Osteoblast (primary cell): Measurements from ENCODE around the gene FOXD2. TPM values are rescaled to one million over a fixed set of nuclear protein-coding genes. Genes with fewer than 3 reads are reported as not detected.

ENCODE experiments used
- DNase-seq: peaks from one replicate; pipeline ENCODE4 v3.0.0; 2011; ENCODE audit warnings: low spot score, mixed read lengths; ENCODE audit not compliant: insufficient read length; ENCODE audit errors: missing footprints
- H2AFZ ChIP-seq: 2 replicates; pipeline ENCODE4 v1.6.0; 2011; ENCODE audit warnings: mild to moderate bottlenecking, low read length
- H3K27ac ChIP-seq: 2 replicates; pipeline ENCODE4 v1.5.1; 2011; ENCODE audit warnings: mild to moderate bottlenecking, low read depth, low read length, moderate library complexity
- H3K27me3 ChIP-seq: 2 replicates; pipeline ENCODE4 v1.6.0; 2012; ENCODE audit warnings: mild to moderate bottlenecking, control low read depth, inconsistent platforms, low read length, moderate library complexity; ENCODE audit not compliant: insufficient read depth
- H3K36me3 ChIP-seq: 2 replicates; pipeline ENCODE4 v1.5.1; 2011; ENCODE audit warnings: mild to moderate bottlenecking, low read length, control low read depth, moderate library complexity; ENCODE audit not compliant: insufficient read depth
- H3K4me1 ChIP-seq: 2 replicates; pipeline ENCODE4 v1.5.1; 2011; ENCODE audit warnings: mild to moderate bottlenecking, low read length, control low read depth, moderate library complexity; ENCODE audit not compliant: insufficient read depth
- H3K4me2 ChIP-seq: 2 replicates; pipeline ENCODE4 v1.6.0; 2011; ENCODE audit warnings: mild to moderate bottlenecking, low read length; ENCODE audit not compliant: insufficient read depth
- H3K4me3 ChIP-seq: fragments of 200-600 bp; sonication (generic); 3 replicates; pipeline ENCODE4 v1.5.1; 2012; ENCODE audit warnings: mild to moderate bottlenecking, low read length, inconsistent platforms; ENCODE audit not compliant: insufficient read depth
- H3K79me2 ChIP-seq: 2 replicates; pipeline ENCODE4 v1.6.0; 2012; ENCODE audit warnings: mild to moderate bottlenecking, low read length, control low read depth, inconsistent platforms; ENCODE audit not compliant: insufficient read depth
- H3K9me3 ChIP-seq: 2 replicates; pipeline ENCODE4 v1.5.1; 2011; ENCODE audit warnings: low read depth, low read length, control low read depth
- H4K20me1 ChIP-seq: 2 replicates; pipeline ENCODE4 v1.6.0; 2012; ENCODE audit warnings: mild to moderate bottlenecking, low read length, control low read depth; ENCODE audit not compliant: insufficient read depth
- total RNA-seq: library from RNA; depleted of rRNA; stranded (reverse); fragments of >200 nt; gene quantifications from 2 replicates; pipeline ENCODE4 v1.2.3, GENCODE V29; 2012
- TF ChIP-seq, protein P1 (sequence below): IDR thresholded peaks from 2 replicates; pipeline ENCODE4 v1.5.1; 2011; ENCODE audit warnings: mild to moderate bottlenecking, low read depth, low read length, moderate library complexity; ENCODE audit errors: extremely low read depth

Gene FOXD2
- total RNA-seq, 1 donor = 0.72 TPM

DNA sequence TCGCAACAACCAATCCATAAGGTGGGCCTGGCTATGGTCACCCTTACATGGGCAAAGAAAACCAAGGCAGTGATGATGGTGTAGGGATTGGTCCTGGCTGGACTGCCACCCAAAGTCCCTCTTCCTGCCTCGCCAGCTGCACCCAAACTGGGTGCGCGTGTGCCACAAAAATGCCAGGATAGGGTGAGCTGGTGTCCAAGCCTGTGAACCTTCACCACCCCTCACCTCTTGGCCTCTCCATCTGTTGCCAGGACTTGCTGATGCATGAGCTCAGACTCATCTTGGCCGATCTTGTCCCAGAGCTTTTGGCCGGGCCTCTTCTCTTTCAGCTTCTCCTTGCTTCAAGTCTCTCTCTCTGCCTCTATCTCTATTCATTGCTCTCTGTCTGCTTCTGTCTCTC, 41.8 kb downstream of the FOXD2 start:
- Histone ChIP-seq H3K27me3 (no peaks in the 10 kb centered on the region), H3K27ac (no peak overlapping the region), H3K36me3 (no peaks in the 10 kb centered on the region), H3K9me3 (no peaks in the 10 kb centered on the region), H3K79me2 (no peaks in the 10 kb centered on the region), H4K20me1 (no peaks in the 10 kb centered on the region), H3K4me1 (no peaks in the 10 kb centered on the region), H3K4me3 (no peak overlapping the region), H2AFZ (no peak overlapping the region), H3K4me2 (no peak overlapping the region)
- TF ChIP-seq, protein P1, sequence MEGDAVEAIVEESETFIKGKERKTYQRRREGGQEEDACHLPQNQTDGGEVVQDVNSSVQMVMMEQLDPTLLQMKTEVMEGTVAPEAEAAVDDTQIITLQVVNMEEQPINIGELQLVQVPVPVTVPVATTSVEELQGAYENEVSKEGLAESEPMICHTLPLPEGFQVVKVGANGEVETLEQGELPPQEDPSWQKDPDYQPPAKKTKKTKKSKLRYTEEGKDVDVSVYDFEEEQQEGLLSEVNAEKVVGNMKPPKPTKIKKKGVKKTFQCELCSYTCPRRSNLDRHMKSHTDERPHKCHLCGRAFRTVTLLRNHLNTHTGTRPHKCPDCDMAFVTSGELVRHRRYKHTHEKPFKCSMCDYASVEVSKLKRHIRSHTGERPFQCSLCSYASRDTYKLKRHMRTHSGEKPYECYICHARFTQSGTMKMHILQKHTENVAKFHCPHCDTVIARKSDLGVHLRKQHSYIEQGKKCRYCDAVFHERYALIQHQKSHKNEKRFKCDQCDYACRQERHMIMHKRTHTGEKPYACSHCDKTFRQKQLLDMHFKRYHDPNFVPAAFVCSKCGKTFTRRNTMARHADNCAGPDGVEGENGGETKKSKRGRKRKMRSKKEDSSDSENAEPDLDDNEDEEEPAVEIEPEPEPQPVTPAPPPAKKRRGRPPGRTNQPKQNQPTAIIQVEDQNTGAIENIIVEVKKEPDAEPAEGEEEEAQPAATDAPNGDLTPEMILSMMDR = no peak
- DNase-seq = no peak

GRCh38 chr1:47481936-47482335, 44.1 kb downstream of the FOXD2 start:
- TF ChIP-seq, protein P1 = no peak
- Histone ChIP-seq H3K9me3 (no peaks in the 10 kb centered on the region), H2AFZ (no peak overlapping the region), H3K4me2 (no peak overlapping the region), H3K27me3 (no peaks in the 10 kb centered on the region), H3K36me3 (no peaks in the 10 kb centered on the region), H3K79me2 (no peaks in the 10 kb centered on the region), H3K27ac (no peak overlapping the region), H4K20me1 (no peaks in the 10 kb centered on the region), H3K4me3 (no peak overlapping the region), H3K4me1 (no peaks in the 10 kb centered on the region)
- no peak for DNase-seq

DNA sequence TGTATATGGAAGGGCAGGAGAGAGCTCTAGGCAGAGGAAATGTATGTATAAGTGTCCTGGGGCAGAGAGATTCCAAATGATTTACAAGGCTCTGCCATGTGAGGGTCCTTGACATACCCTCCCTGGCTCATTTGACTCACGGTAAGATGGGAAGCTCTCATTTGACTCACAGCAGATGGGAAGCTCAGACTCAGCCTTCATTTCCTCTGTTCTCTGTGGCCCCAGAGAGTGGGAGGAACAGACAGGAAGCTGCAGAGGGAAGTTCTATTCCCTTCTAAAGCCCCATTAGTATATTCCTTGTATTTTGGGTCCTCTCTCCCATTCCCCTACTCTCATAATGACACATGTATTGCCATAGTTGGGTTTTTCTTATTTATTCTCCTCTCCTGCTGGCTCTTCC, 44.9 kb downstream of the FOXD2 start:
- no peak overlapping the region for H3K4me3 ChIP-seq

GRCh38 chr1:47483651-47484050, 45.8 kb downstream of the FOXD2 start:
- Histone ChIP-seq H3K4me3 (no peak overlapping the region), H3K79me2 (no peaks in the 10 kb centered on the region), H3K27ac (no peak overlapping the region), H3K4me1 (no peaks in the 10 kb centered on the region), H3K27me3 (no peaks in the 10 kb centered on the region), H4K20me1 (no peaks in the 10 kb centered on the region), H2AFZ (no peak overlapping the region), H3K9me3 (no peaks in the 10 kb centered on the region), H3K36me3 (no peaks in the 10 kb centered on the region), H3K4me2 (no peak overlapping the region)
- no peak for DNase-seq
- TF ChIP-seq, protein P1 = no peak

More for the DNA sequence above, 44.9 kb downstream of the FOXD2 start:
- TF ChIP-seq, protein P1 = no peak
- Histone ChIP-seq H4K20me1 (no peaks in the 10 kb centered on the region), H3K27me3 (no peaks in the 10 kb centered on the region), H3K27ac (no peak overlapping the region), H3K4me2 (no peak overlapping the region), H3K4me1 (no peaks in the 10 kb centered on the region), H2AFZ (no peak overlapping the region), H3K79me2 (no peaks in the 10 kb centered on the region), H3K9me3 (no peaks in the 10 kb centered on the region), H3K36me3 (no peaks in the 10 kb centered on the region)
- no peak for DNase-seq
